GM21360 (cell line): Measurements from ENCODE around the gene CNTLN.
"Not testable (repeated sequence)": the region's sequence is repeated elsewhere in the genome, so short reads cannot be mapped to it uniquely, and the experiment has no call there.

Experiments
- ATAC-seq: cut with Tn5 transposase; IDR thresholded peaks from one replicate; pipeline ENCODE4 v1.9.1; 2021; ENCODE audit warnings: mild to moderate bottlenecking, moderate library complexity; ENCODE audit not compliant: unreplicated experiment

Gene CNTLN

GRCh38 chr9:17294822-17295624 is 160.2 kb downstream of the CNTLN start:
- no peak for ATAC-seq

GRCh38 chr9:17315341-17315740 is 180.5 kb downstream of the CNTLN start:
- ATAC-seq: no peak

GRCh38 chr9:17318821-17319320 is 184.0 kb downstream of the CNTLN start:
- no peak for ATAC-seq

GRCh38 chr9:17319864-17320263 is 185.0 kb downstream of the CNTLN start:
- no peak for ATAC-seq

GRCh38 chr9:17322882-17323864 is 188.3 kb downstream of the CNTLN start:
- ATAC-seq: no peak

- ATAC-seq: no peak
These were observed 193.5 kb downstream of the CNTLN start for GRCh38 chr9:17328331-17328730.

GRCh38 chr9:17330097-17330496 is 195.3 kb downstream of the CNTLN start:
- ATAC-seq: no peak

- no peak for ATAC-seq
These were observed 197.3 kb downstream of the CNTLN start for GRCh38 chr9:17332115-17332514.

GRCh38 chr9:17339156-17339555 is 204.3 kb downstream of the CNTLN start:
- ATAC-seq: no peak

- ATAC-seq: no peak
These were observed 207.9 kb downstream of the CNTLN start for GRCh38 chr9:17342696-17343095.

- ATAC-seq: no peak
These were observed 215.0 kb downstream of the CNTLN start for GRCh38 chr9:17349831-17350230.

GRCh38 chr9:17354006-17354405 is 219.2 kb downstream of the CNTLN start:
- ATAC-seq: not testable (repeated sequence)

GRCh38 chr9:17361378-17361777 is 226.5 kb downstream of the CNTLN start:
- no peak for ATAC-seq

GRCh38 chr9:17367035-17367434 is 232.2 kb downstream of the CNTLN start:
- ATAC-seq: no peak

- no peak for ATAC-seq
These were observed 245.5 kb downstream of the CNTLN start for GRCh38 chr9:17380126-17380861.

- ATAC-seq: no peak
These were observed 252.7 kb downstream of the CNTLN start for GRCh38 chr9:17387565-17387964.

GRCh38 chr9:17389026-17389425 is 254.2 kb downstream of the CNTLN start:
- no peak for ATAC-seq

- no peak for ATAC-seq
These were observed 260.2 kb downstream of the CNTLN start for GRCh38 chr9:17394881-17395510.

GRCh38 chr9:17397166-17397728 is 262.4 kb downstream of the CNTLN start:
- not testable (repeated sequence) for ATAC-seq

- ATAC-seq: no peak
These were observed 263.5 kb downstream of the CNTLN start for GRCh38 chr9:17398350-17398749.
